Measurements from ENCODE around the gene ATG4B. TPM values are rescaled to one million over a fixed set of nuclear protein-coding genes. Genes with fewer than 3 reads are reported as not detected.

ATG4B gene
- total and polyA plus RNA-seq, 2 of the 8 experiments (the other 6 are each of a cell fraction or from before 2014, with no cell fraction given), result 103 to 155 TPM

GRCh38 chr2:241658296-241658695 is 20.8 kb downstream of the ATG4B start:
- FAIRE-seq (no peak), DNase-seq (ENCODE audit: low read depth in 1 of 2, low spot score in 2 of 2) (no peak)
- no peak overlapping the region for H2BK120ac ChIP-seq (replicated peaks; ENCODE audit: low read depth, low read length)
- ChIA-PET POLR2A (ENCODE audit: partially characterized antibody) (interaction anchor here (0.8 to 2.5 kb wide), 5 partner anchors 10 to 43 kb away, joined by 3 to 8 read pairs (median 5); partner anchors contain the start of gene ING5), CTCF (ENCODE audit: partially characterized antibody) (interaction anchor here (0.8 to 3.2 kb wide), 15 partner anchors 10 to 220 kb away, joined by 3 to 29 read pairs (median 4); partner anchors contain the start of gene ATG4B)
- H3K14ac ChIP-seq (ENCODE audit: insufficient read length), result no peak overlapping the region
- H3K36me3 ChIP-seq (ENCODE audit: control insufficient read depth in 2 of 4, insufficient read depth in 4 of 4, low read length in 3 of 4), result peaks cover 8 to 41% (median 28%) of the 10 kb centered on the region in 4 experiments
- TF ChIP-seq JUN (IDR thresholded peaks at IDR 0.05; ENCODE audit: low read depth, low read length) (no peak), ZNF274 (IDR thresholded peaks at IDR 0.05; ENCODE audit: borderline replicate concordance, extremely low read depth, low read length) (no peak)
- no peak overlapping the region for H3K56ac ChIP-seq (replicated peaks; ENCODE audit: insufficient read length, low read depth, low read length)
- no peaks in the 10 kb centered on the region for H3K9me3 ChIP-seq (ENCODE audit: insufficient read depth in 2 of 2, low read depth in 1 of 2, low read length in 1 of 2)
- no peak overlapping the region for H2AFZ ChIP-seq (ENCODE audit: low read length)
- no peak overlapping the region for H3K18ac ChIP-seq (ENCODE audit: extremely low read depth, low read length)
- no peaks in the 10 kb centered on the region for H3K27me3 ChIP-seq (replicated peaks in 1 of 4; ENCODE audit: control insufficient read depth in 3 of 4, extremely low read depth in 1 of 4, insufficient read depth in 3 of 4, low read length in 3 of 4)
- no peak overlapping the region for H2AK5ac ChIP-seq (ENCODE audit: low read depth, low read length)
- H3K79me2 ChIP-seq (ENCODE audit: control insufficient read depth in 1 of 2, insufficient read depth in 2 of 2, low read length in 2 of 2), result no peaks in the 10 kb centered on the region
- H2BK20ac ChIP-seq (ENCODE audit: low read length), result no peak overlapping the region
- no peaks in the 10 kb centered on the region for H3K23me2 ChIP-seq (ENCODE audit: low read depth, low read length)
- no peaks in the 10 kb centered on the region for H3K79me1 ChIP-seq (ENCODE audit: low read depth, low read length)
- no peak overlapping the region for H4K91ac ChIP-seq (replicated peaks; ENCODE audit: insufficient read length, low read length)
- no peak overlapping the region for H3K23ac ChIP-seq (ENCODE audit: insufficient read length)
- no peak overlapping the region for H2BK12ac ChIP-seq (ENCODE audit: low read depth, low read length)
- H3K4me3 ChIP-seq (ENCODE audit: extremely low read depth in 1 of 4, insufficient read depth in 2 of 4, low read depth in 3 of 4, low read length in 4 of 4), result no peak overlapping the region
- H3K4me1 ChIP-seq (replicated peaks in 1 of 4; ENCODE audit: control insufficient read depth in 3 of 4, insufficient read depth in 4 of 4, low read length in 3 of 4), result no peaks in the 10 kb centered on the region
- H3K27ac ChIP-seq (ENCODE audit: low read depth, low read length), result no peak overlapping the region
- H3K9ac ChIP-seq (replicated peaks in 1 of 4; ENCODE audit: extremely low read depth in 1 of 4, low read depth in 3 of 4, low read length in 3 of 4), result no peak overlapping the region
- no peak overlapping the region for H4K8ac ChIP-seq (ENCODE audit: extremely low read depth, insufficient read depth, low read length)
- no peak overlapping the region for H2BK5ac ChIP-seq (ENCODE audit: low read depth, low read length)
- H2BK15ac ChIP-seq (ENCODE audit: low read length), result no peak overlapping the region
- no peak overlapping the region for H3K4me2 ChIP-seq (ENCODE audit: insufficient read depth in 1 of 2, low read depth in 2 of 2, low read length in 2 of 2)
- WGBS, 2 experiments (ENCODE audit: extremely low coverage in 1 of 2, insufficient coverage in 1 of 2, insufficient read length in 1 of 2, insufficient replicate concordance in 2 of 2, low coverage in 1 of 2, low lambda C conversion rate in 2 of 2, missing lambda C conversion rate in 1 of 2), result 87% methylated on average over 4 of the region's 5 CpGs; no CpG with 5 or more reads in 1 of the 2 experiments
- H4K5ac ChIP-seq (ENCODE audit: insufficient read length, low read depth, low read length), result no peak overlapping the region
- H4K20me1 ChIP-seq (replicated peaks in 1 of 2; ENCODE audit: control insufficient read depth in 1 of 2, insufficient read depth in 2 of 2, low read length in 2 of 2), result peaks cover 13 to 20% of the 10 kb centered on the region in 2 experiments
- H3K4ac ChIP-seq (replicated peaks; ENCODE audit: insufficient read length, low read depth, low read length), result no peak overlapping the region

Measured in H1 (cell line).